Measurements from ENCODE around the gene MAT1A.
A peak's percentile ranks its signal among the peaks of the same experiment; 100 is the strongest.
"Not testable (repeated sequence)": the region's sequence is repeated elsewhere in the genome, so short reads cannot be mapped to it uniquely, and the experiment has no call there.

MAT1A gene

DNA sequence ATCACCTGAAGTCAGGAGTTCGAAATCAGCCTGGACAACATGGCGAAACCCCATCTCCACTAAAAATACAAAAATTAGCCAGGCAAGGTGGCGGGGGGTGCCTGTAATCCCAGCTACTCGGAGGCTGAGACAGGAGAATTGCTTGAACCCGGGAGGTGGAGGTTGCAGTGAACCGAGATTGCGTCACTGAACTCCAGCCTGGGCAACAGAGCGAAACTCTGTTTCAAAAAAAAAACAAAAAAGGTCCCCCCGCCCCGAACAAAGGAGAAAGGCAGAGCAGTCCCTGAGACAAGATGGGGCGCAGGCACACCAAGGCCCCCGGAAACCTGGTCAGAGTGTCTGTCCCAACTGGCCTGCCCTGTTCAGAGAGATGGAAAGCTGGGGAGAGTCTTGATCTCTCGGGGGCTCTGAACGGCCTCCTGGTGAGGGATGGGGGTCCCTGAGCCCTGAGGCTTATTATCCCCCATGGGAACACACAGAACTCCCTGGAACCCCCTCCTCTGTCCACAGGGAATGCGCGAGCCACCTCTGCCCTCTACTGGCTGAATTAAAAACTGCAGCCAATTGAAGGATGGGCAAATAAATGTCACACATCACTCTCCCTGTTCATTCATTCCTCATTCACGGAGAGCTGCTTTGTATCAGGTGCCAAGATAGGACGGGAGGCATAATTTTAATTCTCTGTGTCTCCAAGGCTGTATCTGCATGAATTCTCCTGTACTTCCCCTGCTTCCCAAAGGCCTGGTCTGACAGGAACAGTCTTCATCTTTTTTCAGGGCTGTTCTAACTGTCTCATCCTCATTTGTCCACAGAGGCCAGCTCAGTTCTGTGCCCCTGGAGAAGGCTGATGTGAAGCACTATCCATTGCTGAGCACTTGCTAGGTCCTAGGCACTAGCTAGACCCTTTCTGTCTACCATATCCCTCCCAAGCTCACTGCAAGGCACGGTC is 28.9 kb downstream of the MAT1A start:
- DNase-seq (ENCODE audit: low spot score), result peak; percentile 61
- TF ChIP-seq CTCF (IDR thresholded peaks at IDR 0.05; ENCODE audit: borderline replicate concordance, control extremely low read depth, extremely low read depth, insufficient read depth, missing control alignments), result peak; percentile 87
- in situ Hi-C loops (cut with MboI; ENCODE audit: low sequenced_read_pairs, unreplicated experiment), result no loop called here

DNA sequence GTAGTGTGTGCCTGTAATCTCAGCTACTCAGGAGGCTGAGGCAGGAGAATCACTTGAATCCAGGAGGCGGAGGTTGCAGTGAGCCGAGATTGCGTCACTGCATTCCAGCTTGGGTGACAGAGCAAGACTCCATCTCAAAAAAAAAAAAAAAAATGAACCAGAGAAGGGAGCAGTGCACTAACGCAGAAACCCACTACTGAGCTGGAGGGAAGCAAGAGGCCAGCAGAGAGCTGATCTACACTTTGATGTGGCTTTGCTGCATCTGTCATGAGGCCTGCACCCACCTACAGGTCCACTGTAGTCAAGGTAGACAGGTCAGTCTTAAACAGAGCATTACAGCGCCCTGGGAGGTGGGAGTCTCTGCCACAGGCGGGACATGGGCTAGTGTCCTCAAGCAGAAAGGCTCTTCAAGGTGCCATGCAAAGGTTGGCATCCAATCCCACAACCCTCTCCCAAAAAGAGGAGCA is 30.0 kb downstream of the MAT1A start:
- in situ Hi-C loops (cut with MboI; ENCODE audit: low sequenced_read_pairs, unreplicated experiment), result no loop called here
- TF ChIP-seq CTCF (IDR thresholded peaks at IDR 0.05; ENCODE audit: borderline replicate concordance, control extremely low read depth, extremely low read depth, insufficient read depth, missing control alignments), result no peak
- DNase-seq (ENCODE audit: low spot score), result no peak

DNA sequence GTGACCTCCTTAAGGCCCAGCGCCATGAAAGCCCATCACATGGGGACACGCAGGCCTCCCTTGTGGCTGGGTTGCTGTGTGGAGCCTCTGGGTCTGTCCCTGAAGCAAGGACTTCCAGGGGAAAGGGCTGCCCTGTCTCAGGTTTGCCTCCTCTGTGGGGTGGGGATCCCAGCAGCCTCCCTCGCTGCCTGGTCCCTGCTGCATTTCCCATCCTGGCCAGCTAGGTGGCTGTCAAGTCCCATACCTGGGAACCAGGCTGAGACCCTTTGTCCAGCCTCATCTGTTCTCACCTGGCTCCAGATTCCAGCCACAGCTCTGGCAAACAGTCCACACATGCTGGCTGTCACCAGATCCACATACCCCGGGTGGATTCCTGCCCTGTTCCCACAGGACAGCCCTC is 32.7 kb downstream of the MAT1A start:
- in situ Hi-C loops (cut with MboI; ENCODE audit: low sequenced_read_pairs, unreplicated experiment), result not testable (repeated sequence)
- peak; percentile 26 for DNase-seq (ENCODE audit: low spot score)
- TF ChIP-seq CTCF (IDR thresholded peaks at IDR 0.05; ENCODE audit: borderline replicate concordance, control extremely low read depth, extremely low read depth, insufficient read depth, missing control alignments), result peak; percentile 11

DNA sequence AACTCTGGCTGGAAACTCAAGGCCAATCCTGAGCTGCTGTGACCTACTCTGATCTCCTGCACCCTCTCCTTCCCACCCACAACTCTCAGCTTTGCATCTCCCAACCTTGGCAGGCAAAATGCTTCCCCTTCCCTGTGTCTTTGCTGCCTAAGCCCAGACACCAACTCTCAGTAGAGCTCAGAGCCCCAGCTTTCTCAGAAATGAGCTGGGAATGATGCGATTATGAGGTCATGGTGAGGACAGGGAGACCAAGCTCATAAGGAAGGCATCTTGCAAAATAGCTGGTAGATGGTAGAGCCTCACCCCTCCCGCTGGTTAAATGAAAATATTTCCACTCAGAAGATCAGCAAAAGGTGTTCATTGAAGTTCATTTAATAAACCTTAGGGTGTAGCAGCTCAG is 34.7 kb downstream of the MAT1A start:
- in situ Hi-C loops (cut with MboI; ENCODE audit: low sequenced_read_pairs, unreplicated experiment); DNase-seq (ENCODE audit: low spot score): not testable (repeated sequence)

DNA sequence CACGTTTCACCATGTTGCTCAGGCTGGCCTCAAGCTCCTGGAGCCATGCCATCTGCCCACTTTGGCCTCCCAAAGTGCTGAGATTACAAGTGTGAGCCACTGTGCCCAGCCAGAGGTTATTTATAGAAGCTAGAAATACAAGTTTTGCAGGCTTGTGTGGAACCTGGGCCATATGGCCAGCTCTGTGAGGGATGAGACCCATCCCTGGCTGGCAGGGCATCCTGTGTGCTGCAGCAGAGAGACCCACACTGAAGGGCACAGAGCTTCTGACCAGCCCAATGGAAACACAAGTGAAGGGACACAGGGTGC is 35.5 kb downstream of the MAT1A start:
- DNase-seq (ENCODE audit: low spot score); in situ Hi-C loops (cut with MboI; ENCODE audit: low sequenced_read_pairs, unreplicated experiment): not testable (repeated sequence)

GRCh38 chr10:80253266-80253962 is 36.0 kb downstream of the MAT1A start:
- TF ChIP-seq CTCF (IDR thresholded peaks at IDR 0.05; ENCODE audit: borderline replicate concordance, control extremely low read depth, extremely low read depth, insufficient read depth, missing control alignments), result no peak
- in situ Hi-C loops (cut with MboI; ENCODE audit: low sequenced_read_pairs, unreplicated experiment), result no loop called here
- peak; percentile 21 for DNase-seq (ENCODE audit: low spot score)

DNA sequence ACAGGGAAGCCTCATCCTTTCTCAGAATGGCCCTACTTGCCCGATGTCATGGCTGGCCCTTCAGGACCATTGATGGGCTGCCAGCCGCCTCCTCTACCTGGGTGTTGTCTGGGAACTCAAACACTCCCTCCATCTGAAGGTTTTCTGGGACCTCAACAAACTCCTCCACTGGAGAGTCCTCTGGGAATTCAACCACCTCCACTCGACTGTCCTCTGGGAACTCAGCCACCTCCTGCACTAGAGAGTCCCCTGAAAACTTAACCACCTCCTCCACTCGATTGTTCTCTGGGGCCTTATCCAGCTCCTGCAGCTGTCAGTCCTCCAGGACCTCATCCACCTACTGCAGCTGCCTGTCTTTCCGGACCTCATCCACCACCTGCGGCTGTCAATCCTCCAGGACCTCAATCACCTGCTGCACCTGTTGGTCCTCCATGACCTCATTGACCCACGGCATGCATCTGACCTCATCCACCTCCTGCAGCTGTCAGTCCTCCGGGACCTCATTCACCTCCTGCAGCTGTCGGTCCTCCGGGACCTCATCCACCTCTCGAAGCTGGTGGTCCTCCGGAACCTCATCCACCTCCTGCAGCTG is 37.1 kb downstream of the MAT1A start:
- no peak for DNase-seq (ENCODE audit: low spot score)
- in situ Hi-C loops (cut with MboI; ENCODE audit: low sequenced_read_pairs, unreplicated experiment), result no loop called here
- no peak for TF ChIP-seq CTCF (IDR thresholded peaks at IDR 0.05; ENCODE audit: borderline replicate concordance, control extremely low read depth, extremely low read depth, insufficient read depth, missing control alignments)

DNA sequence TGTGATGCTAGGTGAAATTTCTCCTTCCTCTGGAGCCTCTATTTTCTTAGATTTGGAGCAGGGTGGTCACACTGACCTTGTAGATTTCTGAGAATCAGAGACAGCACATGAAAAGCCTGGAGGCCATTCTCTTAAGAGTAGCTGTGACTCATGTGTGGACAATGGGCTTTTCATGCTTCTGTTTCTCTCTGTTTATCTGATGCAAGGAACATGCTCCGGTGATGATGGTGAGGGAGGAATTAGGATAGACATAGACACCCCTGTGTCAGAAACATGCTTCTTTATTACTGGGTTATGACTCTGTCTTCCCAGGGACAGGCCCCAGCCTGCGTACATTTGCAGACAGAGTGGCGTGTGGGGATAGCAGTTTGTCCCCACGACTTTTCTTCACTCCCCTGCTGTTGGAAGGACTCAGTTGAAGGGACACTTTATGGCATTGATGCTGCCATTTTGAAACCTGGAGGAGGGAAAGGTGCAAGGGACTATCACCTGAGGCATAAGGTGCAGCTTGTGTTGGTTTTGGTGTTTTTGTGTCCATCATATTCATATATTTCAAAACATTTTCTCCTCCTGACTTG is 37.7 kb downstream of the MAT1A start:
- in situ Hi-C loops (cut with MboI; ENCODE audit: low sequenced_read_pairs, unreplicated experiment); DNase-seq (ENCODE audit: low spot score): not testable (repeated sequence)

DNA sequence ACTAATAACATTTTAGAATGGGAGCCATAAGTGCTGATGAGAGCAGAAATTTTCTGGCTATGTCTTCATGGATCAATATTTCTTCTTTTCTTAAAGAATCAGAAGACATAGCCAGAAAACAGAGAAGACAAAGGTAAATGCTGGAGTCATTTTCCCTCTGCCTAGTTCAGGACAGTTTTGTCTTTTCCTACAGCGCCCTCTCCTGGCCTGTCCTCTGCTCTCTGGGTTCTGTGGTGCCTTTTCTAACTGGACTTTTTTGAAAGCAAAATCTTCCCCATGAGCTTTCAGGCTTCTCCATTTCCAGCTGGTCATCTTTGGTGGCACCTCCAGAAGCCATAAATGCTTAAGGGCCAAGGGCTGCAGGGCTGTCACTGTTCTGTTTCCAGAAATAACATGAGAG is 39.1 kb downstream of the MAT1A start:
- in situ Hi-C loops (cut with MboI; ENCODE audit: low sequenced_read_pairs, unreplicated experiment); DNase-seq (ENCODE audit: low spot score): not testable (repeated sequence)

- DNase-seq (ENCODE audit: low spot score); in situ Hi-C loops (cut with MboI; ENCODE audit: low sequenced_read_pairs, unreplicated experiment): not testable (repeated sequence)
Observed at GRCh38 chr10:80249906-80250305, 39.6 kb downstream of the MAT1A start.

- DNase-seq (ENCODE audit: low spot score); in situ Hi-C loops (cut with MboI; ENCODE audit: low sequenced_read_pairs, unreplicated experiment): not testable (repeated sequence)
Observed at GRCh38 chr10:80247611-80248010, 41.8 kb downstream of the MAT1A start.

Measured in GM13976 (cell line).